Stimulated activated naive CD8-positive, alpha-beta T cell treated with anti-CD3 and anti-CD28 coated beads, Interleukin-15, Interleukin-2, amounts not matched to agents 100 ng/mL and 50 ng/mL, for 24 hours (primary cell): ENCODE results near the gene POLR2J2.
"Not testable (repeated sequence)": the region's sequence is repeated elsewhere in the genome, so short reads cannot be mapped to it uniquely, and the experiment has no call there.

ENCODE experiments used
- H3K27ac Mint-ChIP-seq: one replicate; pipeline ENCODE4 v1.8.0; 2021; ENCODE audit warnings: mild to moderate bottlenecking, mixed read lengths
- H3K27me3 Mint-ChIP-seq: one replicate; pipeline ENCODE4 v1.8.0; 2021; ENCODE audit warnings: mixed read lengths
- H3K36me3 Mint-ChIP-seq: one replicate; pipeline ENCODE4 v1.8.0; 2021; ENCODE audit warnings: low read depth, mixed read lengths
- H3K4me1 Mint-ChIP-seq: one replicate; pipeline ENCODE4 v1.8.0; 2021; ENCODE audit warnings: low read depth, mixed read lengths
- H3K4me3 Mint-ChIP-seq: one replicate; pipeline ENCODE4 v1.8.0; 2021; ENCODE audit warnings: mild to moderate bottlenecking, mixed read lengths
- H3K9me3 Mint-ChIP-seq: one replicate; pipeline ENCODE4 v1.8.0; 2021; ENCODE audit warnings: mixed read lengths

POLR2J2 gene

GRCh38 chr7:102688299-102689036 is 17.0 kb upstream of the POLR2J2 start:
- H3K27ac Mint-ChIP-seq, H3K36me3 Mint-ChIP-seq, H3K9me3 Mint-ChIP-seq, H3K4me3 Mint-ChIP-seq, H3K4me1 Mint-ChIP-seq, H3K27me3 Mint-ChIP-seq: not testable (repeated sequence)

GRCh38 chr7:102682560-102682959 is 11.1 kb upstream of the POLR2J2 start:
- not testable (repeated sequence) for H3K4me3 Mint-ChIP-seq

GRCh38 chr7:102680780-102681179 is 9.3 kb upstream of the POLR2J2 start:
- H3K27ac Mint-ChIP-seq, H3K4me3 Mint-ChIP-seq, H3K27me3 Mint-ChIP-seq, H3K36me3 Mint-ChIP-seq, H3K4me1 Mint-ChIP-seq, H3K9me3 Mint-ChIP-seq: not testable (repeated sequence)

More at GRCh38 chr7:102682560-102682959, 11.1 kb upstream of the POLR2J2 start:
- not testable (repeated sequence) for H3K4me1 Mint-ChIP-seq, H3K27ac Mint-ChIP-seq, H3K36me3 Mint-ChIP-seq, H3K27me3 Mint-ChIP-seq, H3K9me3 Mint-ChIP-seq

- not testable (repeated sequence) for H3K36me3 Mint-ChIP-seq, H3K27me3 Mint-ChIP-seq, H3K4me3 Mint-ChIP-seq, H3K4me1 Mint-ChIP-seq, H3K27ac Mint-ChIP-seq, H3K9me3 Mint-ChIP-seq
Measured at GRCh38 chr7:102675545-102675944, 4.1 kb upstream of the POLR2J2 start.

GRCh38 chr7:102673447-102674067 is 2.1 kb upstream of the POLR2J2 start:
- H3K9me3 Mint-ChIP-seq, H3K36me3 Mint-ChIP-seq, H3K27ac Mint-ChIP-seq, H3K27me3 Mint-ChIP-seq, H3K4me3 Mint-ChIP-seq, H3K4me1 Mint-ChIP-seq: not testable (repeated sequence)

GRCh38 chr7:102671956-102672307 is 469 bp upstream of the POLR2J2 start:
- H3K27me3 Mint-ChIP-seq, H3K9me3 Mint-ChIP-seq, H3K36me3 Mint-ChIP-seq, H3K4me1 Mint-ChIP-seq, H3K27ac Mint-ChIP-seq, H3K4me3 Mint-ChIP-seq: not testable (repeated sequence)

- not testable (repeated sequence) for H3K4me1 Mint-ChIP-seq, H3K4me3 Mint-ChIP-seq, H3K27ac Mint-ChIP-seq, H3K27me3 Mint-ChIP-seq, H3K9me3 Mint-ChIP-seq, H3K36me3 Mint-ChIP-seq
Measured at GRCh38 chr7:102667523-102667922, 3.9 kb downstream of the POLR2J2 start.

GRCh38 chr7:102666850-102667249 is 4.6 kb downstream of the POLR2J2 start:
- not testable (repeated sequence) for H3K27ac Mint-ChIP-seq, H3K9me3 Mint-ChIP-seq, H3K36me3 Mint-ChIP-seq, H3K27me3 Mint-ChIP-seq, H3K4me1 Mint-ChIP-seq, H3K4me3 Mint-ChIP-seq

GRCh38 chr7:102664765-102665164 is 6.7 kb downstream of the POLR2J2 start:
- H3K27ac Mint-ChIP-seq, H3K4me1 Mint-ChIP-seq, H3K36me3 Mint-ChIP-seq, H3K9me3 Mint-ChIP-seq, H3K4me3 Mint-ChIP-seq, H3K27me3 Mint-ChIP-seq: not testable (repeated sequence)

GRCh38 chr7:102649924-102650323 is 21.5 kb downstream of the POLR2J2 start, which contains the start of gene SPDYE2B:
Gene SPDYE2B, plus strand, starts transcription at chr7:102650319. Its CDS starts 2,030 bp downstream, at chr7:102652349.
- not testable (repeated sequence) for H3K9me3 Mint-ChIP-seq, H3K4me3 Mint-ChIP-seq, H3K4me1 Mint-ChIP-seq, H3K36me3 Mint-ChIP-seq, H3K27me3 Mint-ChIP-seq, H3K27ac Mint-ChIP-seq

GRCh38 chr7:102647813-102648212 is 23.6 kb downstream of the POLR2J2 start:
- H3K4me3 Mint-ChIP-seq, H3K27ac Mint-ChIP-seq, H3K4me1 Mint-ChIP-seq, H3K36me3 Mint-ChIP-seq, H3K9me3 Mint-ChIP-seq, H3K27me3 Mint-ChIP-seq: not testable (repeated sequence)

GRCh38 chr7:102643404-102643803 is 28.1 kb downstream of the POLR2J2 start:
- H3K4me1 Mint-ChIP-seq, H3K4me3 Mint-ChIP-seq, H3K27ac Mint-ChIP-seq, H3K27me3 Mint-ChIP-seq, H3K36me3 Mint-ChIP-seq, H3K9me3 Mint-ChIP-seq: not testable (repeated sequence)

- H3K36me3 Mint-ChIP-seq, H3K9me3 Mint-ChIP-seq, H3K4me3 Mint-ChIP-seq, H3K27me3 Mint-ChIP-seq, H3K4me1 Mint-ChIP-seq, H3K27ac Mint-ChIP-seq: not testable (repeated sequence)
Measured at GRCh38 chr7:102642691-102643090, 28.8 kb downstream of the POLR2J2 start, which contains the start of gene UPK3BL1. Gene UPK3BL1, minus strand, starts transcription at chr7:102642791. Its CDS starts 50 bp downstream, at chr7:102642741.

GRCh38 chr7:102638848-102639247 is 32.6 kb downstream of the POLR2J2 start:
- H3K9me3 Mint-ChIP-seq, H3K36me3 Mint-ChIP-seq, H3K27ac Mint-ChIP-seq, H3K4me3 Mint-ChIP-seq, H3K27me3 Mint-ChIP-seq, H3K4me1 Mint-ChIP-seq: not testable (repeated sequence)

GRCh38 chr7:102636956-102637355 is 34.5 kb downstream of the POLR2J2 start:
- not testable (repeated sequence) for H3K27me3 Mint-ChIP-seq, H3K4me1 Mint-ChIP-seq, H3K36me3 Mint-ChIP-seq, H3K9me3 Mint-ChIP-seq, H3K4me3 Mint-ChIP-seq, H3K27ac Mint-ChIP-seq

- H3K4me3 Mint-ChIP-seq: not testable (repeated sequence)
Measured at GRCh38 chr7:102635354-102635753, 36.1 kb downstream of the POLR2J2 start.

More at GRCh38 chr7:102635354-102635753, 36.1 kb downstream of the POLR2J2 start:
- H3K36me3 Mint-ChIP-seq, H3K27ac Mint-ChIP-seq, H3K9me3 Mint-ChIP-seq, H3K27me3 Mint-ChIP-seq, H3K4me1 Mint-ChIP-seq: not testable (repeated sequence)
